Stimulated activated CD4-positive, alpha-beta T cell treated with anti-CD3 and anti-CD28 coated beads, Interleukin-1b, Interleukin-23, amount 100 ng/mL, for 4 hours (primary cell): Measurements from ENCODE around the gene KLK11.

Experiments used
- DNase-seq, 2 donors: peaks; one replicate each; pipeline ENCODE4 v3.0.0-alpha.2; 2020; ENCODE audit warnings: low read depth in 2 of 2

Gene KLK11, protein sequence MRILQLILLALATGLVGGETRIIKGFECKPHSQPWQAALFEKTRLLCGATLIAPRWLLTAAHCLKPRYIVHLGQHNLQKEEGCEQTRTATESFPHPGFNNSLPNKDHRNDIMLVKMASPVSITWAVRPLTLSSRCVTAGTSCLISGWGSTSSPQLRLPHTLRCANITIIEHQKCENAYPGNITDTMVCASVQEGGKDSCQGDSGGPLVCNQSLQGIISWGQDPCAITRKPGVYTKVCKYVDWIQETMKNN

DNA sequence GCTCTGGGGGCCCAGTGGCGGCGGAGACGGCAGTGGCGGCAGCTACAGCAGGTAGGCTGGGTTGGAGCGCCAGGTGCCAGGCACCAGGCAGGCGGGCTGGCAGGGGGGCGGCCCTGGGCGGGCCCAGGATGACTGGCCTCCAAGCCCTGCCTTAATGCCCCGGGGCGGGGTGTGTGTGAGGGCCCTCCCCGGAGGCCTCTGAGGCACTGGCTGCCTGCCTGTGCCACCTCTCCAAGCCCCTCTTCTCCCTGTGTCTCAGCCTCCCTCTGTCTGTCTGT, at the start of gene KLK11:
Gene KLK11, minus strand, starts transcription at position 63 of the 278 bp plus-strand sequence. CDS start 985 bp downstream, outside the sequence.
- DNase-seq = no peak

DNA sequence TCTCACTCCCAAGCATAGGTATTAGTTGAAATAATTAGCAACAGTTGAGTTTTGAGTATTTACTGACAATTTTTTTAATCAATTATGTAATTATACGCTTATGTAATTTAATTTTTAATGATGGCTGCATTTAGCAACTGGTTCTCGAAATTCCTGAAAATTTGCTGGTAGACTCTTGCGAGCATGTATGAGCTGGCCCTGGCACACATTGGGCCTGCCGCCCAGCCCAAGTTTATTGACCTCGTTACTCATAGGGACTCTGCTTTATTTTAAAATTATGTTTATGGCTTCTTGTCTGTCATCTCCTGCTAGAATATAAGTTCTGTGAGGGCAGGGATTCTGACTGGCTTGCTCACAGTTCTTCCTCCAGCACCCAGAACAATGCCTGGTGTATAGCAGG, 49.6 kb upstream of the KLK11 start:
- DNase-seq = no peak

- DNase-seq = no peak
Observed at GRCh38 chr19:51071095-51071405, 44.6 kb upstream of the KLK11 start.

DNA sequence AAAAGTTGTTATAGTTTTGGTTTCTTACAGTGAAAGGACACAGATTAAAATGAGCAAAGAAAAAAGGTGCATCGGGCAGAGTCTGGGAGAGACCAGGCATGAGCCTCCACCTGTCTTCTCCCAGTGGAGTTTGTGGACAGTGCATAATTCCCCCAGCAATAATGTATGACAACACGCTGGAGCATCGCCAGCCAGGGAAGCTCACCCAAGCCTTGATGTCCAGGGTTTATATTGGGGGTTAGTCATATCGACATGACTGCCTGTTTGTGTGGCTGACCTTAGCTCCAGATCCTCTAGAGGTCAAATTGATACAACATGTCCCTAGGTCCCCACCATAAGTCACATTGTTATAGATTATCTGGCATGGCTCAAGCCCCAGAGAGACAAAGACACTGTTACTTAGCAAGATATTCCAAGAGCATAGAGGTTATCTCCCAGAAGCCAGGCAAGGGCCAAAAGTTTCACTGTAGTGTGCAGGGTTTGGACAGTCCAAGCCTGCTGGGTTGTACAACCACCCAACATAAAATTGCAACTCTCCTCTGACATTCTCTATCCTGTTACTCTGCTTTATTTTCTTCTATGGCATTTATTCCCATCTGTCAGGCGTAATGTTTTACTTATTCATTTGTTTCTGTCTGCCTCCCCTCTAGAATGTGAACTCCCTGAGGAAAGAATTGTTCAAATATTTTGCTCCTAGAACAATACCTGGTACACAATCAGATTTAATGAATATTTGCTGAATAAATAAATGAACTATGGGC, 44.1 kb upstream of the KLK11 start:
- no peak for DNase-seq

- DNase-seq = no peak
Observed at GRCh38 chr19:51066393-51067186, 40.2 kb upstream of the KLK11 start.

GRCh38 chr19:51065221-51065960, 39.0 kb upstream of the KLK11 start:
- no peak for DNase-seq

GRCh38 chr19:51064534-51065220, 38.3 kb upstream of the KLK11 start, which contains the start of gene KLK13:
Gene KLK13, minus strand, starts transcription at chr19:51065092. Its CDS starts 25 bp downstream, at chr19:51065067.
- no peak for DNase-seq

- no peak for DNase-seq
Observed at GRCh38 chr19:51063664-51064063, 37.2 kb upstream of the KLK11 start.

DNA sequence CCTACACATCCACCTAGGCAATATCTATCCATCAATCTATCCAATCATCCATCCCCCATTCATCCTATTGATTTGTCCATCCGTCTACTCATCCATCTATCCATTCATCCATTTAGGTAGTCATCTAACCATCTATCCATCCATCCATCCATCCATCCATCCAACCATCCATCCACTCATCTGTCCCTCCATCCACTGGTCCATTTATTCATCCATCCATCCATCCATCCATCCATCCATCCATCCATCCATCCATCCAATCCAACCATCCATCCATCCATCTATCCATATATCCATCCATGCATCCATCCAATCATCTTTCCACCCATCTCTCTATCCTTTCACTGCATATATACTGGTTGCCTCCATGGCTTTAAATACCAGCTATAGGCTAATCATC, 34.6 kb upstream of the KLK11 start:
- no peak for DNase-seq

- DNase-seq = no peak
Observed at GRCh38 chr19:51060336-51060735, 33.9 kb upstream of the KLK11 start.

DNA sequence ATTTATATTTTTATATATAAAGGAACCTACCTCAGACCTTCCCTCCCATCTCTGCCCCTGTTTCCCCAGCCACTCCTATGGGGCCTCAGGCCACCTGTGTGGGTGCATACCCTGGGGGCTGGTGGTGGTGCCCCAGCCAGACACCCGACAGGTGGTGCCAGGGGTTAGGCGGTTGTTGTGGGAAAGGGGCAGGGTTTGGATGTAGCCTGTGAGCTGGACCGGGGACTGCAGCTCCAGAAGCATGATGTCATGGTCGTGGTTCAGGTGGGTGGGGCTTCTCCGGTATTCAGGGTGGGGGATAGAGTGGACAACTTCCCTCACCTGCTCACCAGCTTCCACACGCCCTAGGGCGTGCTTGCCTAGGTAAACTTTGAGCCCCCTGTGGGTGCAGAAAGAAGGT, 33.3 kb upstream of the KLK11 start:
- no peak for DNase-seq

DNA sequence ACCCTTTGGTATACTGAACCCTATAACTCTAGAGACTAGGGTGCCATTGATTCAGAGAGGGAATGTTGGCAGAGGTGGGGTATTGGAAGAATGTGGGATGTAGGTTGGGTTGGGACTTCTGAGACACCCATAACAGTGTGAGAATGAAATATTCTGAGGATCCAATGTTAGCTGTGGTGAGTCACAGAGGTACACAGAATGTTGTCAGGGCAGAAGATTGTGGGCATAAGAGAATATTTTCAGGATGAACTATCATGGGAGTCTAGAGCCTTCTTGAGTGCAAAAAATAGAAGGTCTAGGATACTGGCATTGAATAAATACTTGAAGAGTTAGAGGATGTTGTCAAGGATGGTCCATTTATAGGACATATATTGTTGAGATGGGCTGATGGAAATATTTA, 29.4 kb upstream of the KLK11 start:
- no peak for DNase-seq

DNA sequence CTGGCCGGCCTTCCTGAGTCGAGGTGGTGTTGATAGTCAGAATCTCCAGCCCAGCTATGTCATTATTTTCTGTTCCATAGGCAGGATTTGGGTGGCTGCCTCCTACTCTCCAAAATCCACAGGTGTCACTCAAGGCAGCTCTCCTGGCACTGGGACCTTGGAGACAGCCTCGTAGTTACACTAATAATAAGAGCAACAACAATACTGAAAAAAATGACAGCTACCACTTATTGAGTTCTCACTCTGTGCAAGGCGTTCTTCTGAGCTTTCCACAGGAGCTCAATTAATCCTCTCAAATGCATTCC, 20.6 kb upstream of the KLK11 start:
- no peak for DNase-seq

GRCh38 chr19:51044327-51044726, 17.9 kb upstream of the KLK11 start:
- DNase-seq = no peak

DNA sequence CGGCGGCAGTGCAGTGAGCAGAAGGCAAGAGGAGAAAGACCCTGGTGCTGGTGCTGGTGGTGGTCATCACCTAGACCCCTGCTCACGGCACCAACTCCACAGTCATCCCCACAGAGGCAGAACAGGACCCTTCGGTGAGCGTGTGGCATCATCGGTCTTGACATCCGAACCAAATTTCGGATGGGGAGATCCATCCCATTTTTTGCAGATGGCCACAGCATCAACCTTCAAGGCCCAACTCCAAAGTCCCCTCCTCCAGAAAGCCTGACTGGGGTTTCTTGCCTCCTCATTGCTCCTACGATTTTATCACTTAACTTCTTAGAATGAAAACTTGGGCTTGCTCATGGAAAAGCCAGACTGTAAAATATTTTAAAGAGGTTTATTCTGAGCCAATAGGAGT, 17.1 kb upstream of the KLK11 start:
- DNase-seq = no peak

DNA sequence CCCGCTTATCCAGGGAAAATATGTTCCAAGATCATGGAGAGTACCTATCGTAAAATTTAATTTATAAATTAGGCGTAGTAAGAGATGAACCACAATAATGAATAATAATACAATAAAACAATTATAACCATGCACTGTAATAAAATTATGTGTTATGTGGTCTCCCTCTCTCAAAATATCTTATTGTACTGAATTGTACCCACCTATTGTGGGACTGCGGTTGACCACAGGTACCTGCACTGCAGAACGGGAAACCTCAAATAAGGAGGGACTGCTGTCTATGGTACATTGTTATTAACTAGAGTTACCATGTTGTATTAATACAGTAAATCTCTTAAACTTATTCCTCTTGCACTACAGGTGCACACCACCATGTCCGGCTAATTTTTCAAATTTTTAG, 13.7 kb upstream of the KLK11 start:
- DNase-seq = no peak

DNA sequence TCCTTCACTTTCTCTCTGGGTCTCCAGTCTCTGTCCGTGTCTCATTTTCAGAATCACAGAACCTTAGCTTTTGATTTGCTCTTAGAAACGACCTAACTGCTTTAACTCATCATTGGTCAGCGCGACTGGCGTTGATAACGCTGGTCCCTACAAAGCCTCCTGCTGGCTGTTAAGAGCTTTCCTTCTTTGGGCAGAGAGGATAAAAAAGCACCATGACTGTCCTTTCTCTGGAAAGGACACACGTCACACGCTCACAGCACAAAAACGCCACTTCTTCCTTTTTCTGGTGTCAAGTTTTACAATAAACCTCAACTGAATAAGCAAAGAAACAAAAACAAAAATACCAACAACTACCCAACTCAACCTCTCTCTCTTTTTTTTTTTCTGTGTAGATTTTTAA, 10.1 kb upstream of the KLK11 start:
- DNase-seq = no peak

GRCh38 chr19:51034704-51035103, 8.3 kb upstream of the KLK11 start, which contains the start of gene KLK12:
Gene KLK12, minus strand, starts transcription at chr19:51035002. Its CDS starts 381 bp downstream, at chr19:51034621.
- DNase-seq = no peak

GRCh38 chr19:51031880-51032225, 5.4 kb upstream of the KLK11 start:
- no peak for DNase-seq

DNA sequence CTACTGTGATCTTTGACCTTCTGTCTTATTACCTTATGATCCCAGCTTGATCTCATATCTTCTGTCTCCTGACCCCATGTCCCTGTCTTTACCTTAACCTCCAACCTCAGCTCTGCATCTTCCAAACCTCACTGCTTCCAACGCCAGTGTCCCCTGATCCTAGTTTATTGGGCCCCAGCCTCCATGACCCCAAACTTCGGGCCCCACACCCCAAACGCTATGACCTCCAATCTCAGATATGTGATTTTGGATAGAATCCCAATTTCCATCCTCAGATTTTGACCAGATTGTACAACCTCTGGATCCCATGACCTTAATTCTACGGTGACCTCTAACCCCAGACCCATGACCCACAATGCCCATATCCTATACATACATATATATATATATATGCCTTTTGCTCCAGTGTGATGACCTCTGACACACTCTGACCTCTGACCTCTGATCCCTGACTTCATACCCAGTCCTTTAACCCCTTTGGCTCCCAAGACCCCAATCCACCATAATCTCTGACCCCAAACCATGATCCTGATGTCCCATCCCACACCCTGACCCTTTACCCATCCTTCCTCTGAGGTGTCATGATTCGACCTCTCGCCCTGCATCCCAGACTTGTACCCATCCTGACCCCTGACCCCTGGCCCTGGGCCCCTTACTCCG, 4.9 kb upstream of the KLK11 start:
- DNase-seq = no peak

- DNase-seq = no peak
Observed at GRCh38 chr19:51030631-51031030, 4.2 kb upstream of the KLK11 start.
